ENCODE results near the gene ERV3-1. TPM values are rescaled to one million over a fixed set of nuclear protein-coding genes. Genes with fewer than 3 reads are reported as not detected.

The ERV3-1 gene
- total and polyA plus RNA-seq, 11 donors = 2.8 to 13.0 (median 5.7) TPM

GRCh38 chr7:64999165-65000004 is 7.1 kb downstream of the ERV3-1 start:
- H3K36me3 ChIP-seq = peaks cover 0 to 13% (median 0%) of the 10 kb centered on the region in 9 donors
- intact Hi-C loops (cut with DNase I) = no loop called here
- ATAC-seq (peak in 3 of 4 donors; percentile 13 to 47 (median 35)), DNase-seq (no peak)
- peak overlapping the region in 9 of 12 donors; percentile 26 to 86 (median 63) for H3K27ac ChIP-seq
- H3K27me3 ChIP-seq = no peaks in the 10 kb centered on the region
- H3K9me3 ChIP-seq = peaks cover 0 to 50% (median 2%) of the 10 kb centered on the region in 12 donors
- TF ChIP-seq CTCF (IDR thresholded peaks at IDR 0.05) = no peak
- no peak for TF ChIP-seq POLR2A (IDR thresholded peaks at IDR 0.05)
- H3K4me1 ChIP-seq = peaks cover 0 to 59% (median 17%) of the 10 kb centered on the region in 12 donors
- WGBS, 4 donors = 60 to 82% (median 73%) methylated on average over 9 to 11 of the region's 11 CpGs
- H3K4me3 ChIP-seq = no peak overlapping the region

- Histone ChIP-seq H3K9me3 (peaks cover 0 to 56% (median 2%) of the 10 kb centered on the region in 12 donors), H3K4me3 (no peak overlapping the region), H3K27ac (peak overlapping the region in 9 of 12 donors; percentile 26 to 86 (median 71)), H3K27me3 (no peaks in the 10 kb centered on the region), H3K36me3 (peaks cover 0 to 13% (median 0%) of the 10 kb centered on the region in 9 donors), H3K4me1 (peaks cover 0 to 54% (median 14%) of the 10 kb centered on the region in 12 donors)
- DNase-seq = no peak
- intact Hi-C loops (cut with DNase I) = no loop called here
- 95 to 99% (median 97%) methylated on average over 7 of the region's 7 CpGs for WGBS, 4 donors
- ATAC-seq = no peak
- TF ChIP-seq CTCF (IDR thresholded peaks at IDR 0.05) (no peak), POLR2A (IDR thresholded peaks at IDR 0.05) (no peak)
Observed at GRCh38 chr7:64998865-64999164, 7.7 kb downstream of the ERV3-1 start.

- intact Hi-C loops (cut with DNase I) = no loop called here
- DNase-seq = peak in 3 of 5 donors; percentile 19 to 36 (median 29)
- peak overlapping the region in 9 of 12 donors; percentile 9 to 86 (median 67) for H3K27ac ChIP-seq
- H3K36me3 ChIP-seq = peaks cover 0 to 16% (median 0%) of the 10 kb centered on the region in 9 donors
- H3K9me3 ChIP-seq = peaks cover 0 to 63% (median 4%) of the 10 kb centered on the region in 12 donors
- H3K27me3 ChIP-seq = no peaks in the 10 kb centered on the region
- WGBS, 4 donors = 38 to 76% (median 58%) methylated on average over 8 of the region's 8 CpGs
- TF ChIP-seq POLR2A (IDR thresholded peaks at IDR 0.05) (no peak), CTCF (IDR thresholded peaks at IDR 0.05) (no peak)
- peak; percentile 52 to 80 (median 72) for ATAC-seq
- H3K4me3 ChIP-seq = no peak overlapping the region
- H3K4me1 ChIP-seq = peaks cover 0 to 46% (median 12%) of the 10 kb centered on the region in 12 donors
Observed at GRCh38 chr7:64997927-64998391, 8.5 kb downstream of the ERV3-1 start.

GRCh38 chr7:64997164-64997908 is 9.2 kb downstream of the ERV3-1 start:
- H3K4me1 ChIP-seq = peaks cover 0 to 40% (median 9%) of the 10 kb centered on the region in 12 donors
- H3K36me3 ChIP-seq = peaks cover 0 to 22% (median 6%) of the 10 kb centered on the region in 9 donors
- DNase-seq (no peak), ATAC-seq (peak in 3 of 4 donors; percentile 28 to 68 (median 41))
- TF ChIP-seq CTCF (IDR thresholded peaks at IDR 0.05) (no peak), POLR2A (IDR thresholded peaks at IDR 0.05) (no peak)
- no peaks in the 10 kb centered on the region for H3K27me3 ChIP-seq
- peaks cover 0 to 68% (median 4%) of the 10 kb centered on the region in 12 donors for H3K9me3 ChIP-seq
- peak overlapping the region in 8 of 12 donors; percentile 47 to 86 (median 70) for H3K27ac ChIP-seq
- WGBS, 4 donors = 79 to 90% (median 86%) methylated on average over 12 of the region's 12 CpGs
- intact Hi-C loops (cut with DNase I) = no loop called here
- H3K4me3 ChIP-seq = no peak overlapping the region
